ENCODE results near the gene CNBP.

The CNBP gene

GRCh38 chr3:129184396-129184657 lies 631 bp upstream of the CNBP start:
- TF ChIP-seq, protein P1, sequence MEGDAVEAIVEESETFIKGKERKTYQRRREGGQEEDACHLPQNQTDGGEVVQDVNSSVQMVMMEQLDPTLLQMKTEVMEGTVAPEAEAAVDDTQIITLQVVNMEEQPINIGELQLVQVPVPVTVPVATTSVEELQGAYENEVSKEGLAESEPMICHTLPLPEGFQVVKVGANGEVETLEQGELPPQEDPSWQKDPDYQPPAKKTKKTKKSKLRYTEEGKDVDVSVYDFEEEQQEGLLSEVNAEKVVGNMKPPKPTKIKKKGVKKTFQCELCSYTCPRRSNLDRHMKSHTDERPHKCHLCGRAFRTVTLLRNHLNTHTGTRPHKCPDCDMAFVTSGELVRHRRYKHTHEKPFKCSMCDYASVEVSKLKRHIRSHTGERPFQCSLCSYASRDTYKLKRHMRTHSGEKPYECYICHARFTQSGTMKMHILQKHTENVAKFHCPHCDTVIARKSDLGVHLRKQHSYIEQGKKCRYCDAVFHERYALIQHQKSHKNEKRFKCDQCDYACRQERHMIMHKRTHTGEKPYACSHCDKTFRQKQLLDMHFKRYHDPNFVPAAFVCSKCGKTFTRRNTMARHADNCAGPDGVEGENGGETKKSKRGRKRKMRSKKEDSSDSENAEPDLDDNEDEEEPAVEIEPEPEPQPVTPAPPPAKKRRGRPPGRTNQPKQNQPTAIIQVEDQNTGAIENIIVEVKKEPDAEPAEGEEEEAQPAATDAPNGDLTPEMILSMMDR (conservative IDR thresholded peaks at IDR 0.05; ENCODE audit: control insufficient read depth, insufficient read depth, low read depth, low read length): no peak
- H3K4me3 ChIP-seq (ENCODE audit: control insufficient read depth, low read depth, low read length): peak overlapping the region; percentile 85
- no peak for DNase-seq (ENCODE audit: low read depth)

DNA sequence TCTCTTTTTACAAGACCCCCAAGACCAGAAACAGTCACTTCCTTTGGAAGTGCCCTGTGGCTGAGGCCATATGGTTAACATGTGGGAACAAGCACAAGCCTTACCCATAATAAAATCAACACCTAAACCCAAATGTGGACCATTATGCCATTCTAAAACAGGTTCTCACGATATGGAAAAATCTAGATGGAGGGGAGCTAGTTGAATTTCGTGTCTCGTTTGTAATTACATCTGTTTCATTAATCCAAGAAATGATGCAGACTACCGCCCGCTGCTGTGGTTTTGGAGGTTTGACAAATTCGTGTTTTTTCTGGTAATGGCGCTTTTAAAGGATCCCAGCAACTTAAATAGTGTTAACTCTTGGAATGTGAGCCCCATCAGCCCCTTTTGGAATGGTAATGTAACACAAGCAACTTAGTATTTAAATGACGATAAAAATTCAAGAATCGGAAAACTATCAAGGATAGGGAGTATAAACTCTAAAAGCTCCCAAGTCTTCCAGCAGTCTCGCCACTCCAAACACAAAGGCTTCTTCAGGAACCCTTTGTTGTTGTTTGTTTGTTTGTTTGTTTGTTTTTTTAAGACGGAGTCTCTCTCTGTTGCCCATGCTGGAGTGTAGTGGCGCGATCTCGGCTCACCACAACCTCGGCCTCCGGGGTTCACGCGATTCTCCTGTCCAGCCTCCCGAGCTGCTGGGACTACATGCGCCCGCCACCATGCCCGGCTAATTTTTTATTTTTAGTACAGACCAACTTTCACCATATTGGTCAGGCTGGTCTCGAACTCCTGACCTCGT lies 1.1 kb downstream of the CNBP start:
- H3K4me3 ChIP-seq (ENCODE audit: control insufficient read depth, low read depth, low read length): peak overlapping the region; percentile 96
- TF ChIP-seq, protein P1 (conservative IDR thresholded peaks at IDR 0.05; ENCODE audit: control insufficient read depth, insufficient read depth, low read depth, low read length): no peak
- peak; percentile 70 for DNase-seq (ENCODE audit: low read depth)

GRCh38 chr3:129181819-129182218 lies 1.9 kb downstream of the CNBP start:
- TF ChIP-seq, protein P1 (conservative IDR thresholded peaks at IDR 0.05; ENCODE audit: control insufficient read depth, insufficient read depth, low read depth, low read length): no peak
- H3K4me3 ChIP-seq (ENCODE audit: control insufficient read depth, low read depth, low read length): peak overlapping the region; percentile 96
- DNase-seq (ENCODE audit: low read depth): no peak

- peak overlapping the region; percentile 96 for H3K4me3 ChIP-seq (ENCODE audit: control insufficient read depth, low read depth, low read length)
- DNase-seq (ENCODE audit: low read depth): no peak
- TF ChIP-seq, protein P1 (conservative IDR thresholded peaks at IDR 0.05; ENCODE audit: control insufficient read depth, insufficient read depth, low read depth, low read length): no peak
Observed at GRCh38 chr3:129180461-129180860, 3.2 kb downstream of the CNBP start.

DNA sequence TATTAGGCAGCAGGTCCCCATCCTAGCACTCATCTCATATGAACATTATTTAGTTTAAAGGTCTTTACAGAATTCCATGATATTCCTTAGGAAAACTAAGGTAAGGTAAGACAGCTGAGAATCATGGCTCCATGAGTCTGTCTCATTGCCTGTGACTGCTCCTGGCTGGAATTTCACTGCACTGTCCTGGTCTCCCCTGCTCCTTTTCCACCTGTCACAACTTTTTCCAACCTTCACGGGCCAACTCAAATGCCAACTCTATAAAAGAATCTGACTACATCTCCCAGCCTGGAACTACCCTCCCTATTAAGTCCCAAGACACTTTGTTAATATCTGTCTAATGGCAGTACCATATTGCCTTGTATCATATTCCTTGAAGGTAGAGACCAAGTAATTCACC lies 7.6 kb downstream of the CNBP start:
- DNase-seq (ENCODE audit: low read depth): no peak
- TF ChIP-seq, protein P1 (conservative IDR thresholded peaks at IDR 0.05; ENCODE audit: control insufficient read depth, insufficient read depth, low read depth, low read length): no peak
- H3K4me3 ChIP-seq (ENCODE audit: control insufficient read depth, low read depth, low read length): no peak overlapping the region

- TF ChIP-seq, protein P1 (conservative IDR thresholded peaks at IDR 0.05; ENCODE audit: control insufficient read depth, insufficient read depth, low read depth, low read length): no peak
- H3K4me3 ChIP-seq (ENCODE audit: control insufficient read depth, low read depth, low read length): no peak overlapping the region
- no peak for DNase-seq (ENCODE audit: low read depth)
Observed at GRCh38 chr3:129173725-129174124, 10.0 kb downstream of the CNBP start.

DNA sequence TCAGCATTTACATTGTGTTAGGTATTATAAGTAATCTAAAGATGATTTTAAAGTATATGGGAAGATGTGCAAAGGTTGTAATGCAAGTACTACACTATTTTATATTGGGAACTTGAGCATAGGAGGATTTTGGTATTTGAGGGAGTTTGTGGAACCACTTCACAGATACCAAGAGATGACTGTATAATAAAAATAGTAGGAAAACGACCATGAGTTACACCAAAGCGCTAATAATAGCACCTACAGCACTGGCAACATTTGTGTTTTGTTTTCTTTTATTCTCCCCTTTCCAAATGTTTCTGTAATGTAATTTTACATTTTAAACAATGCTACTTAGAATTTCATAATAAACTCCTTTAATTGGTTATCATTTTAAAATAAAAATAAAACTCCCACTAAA lies 10.5 kb downstream of the CNBP start:
- H3K4me3 ChIP-seq (ENCODE audit: control insufficient read depth, low read depth, low read length): no peak overlapping the region
- TF ChIP-seq, protein P1 (conservative IDR thresholded peaks at IDR 0.05; ENCODE audit: control insufficient read depth, insufficient read depth, low read depth, low read length): no peak
- DNase-seq (ENCODE audit: low read depth): no peak
